ENCODE results near the gene PDGFC.

PDGFC gene

DNA sequence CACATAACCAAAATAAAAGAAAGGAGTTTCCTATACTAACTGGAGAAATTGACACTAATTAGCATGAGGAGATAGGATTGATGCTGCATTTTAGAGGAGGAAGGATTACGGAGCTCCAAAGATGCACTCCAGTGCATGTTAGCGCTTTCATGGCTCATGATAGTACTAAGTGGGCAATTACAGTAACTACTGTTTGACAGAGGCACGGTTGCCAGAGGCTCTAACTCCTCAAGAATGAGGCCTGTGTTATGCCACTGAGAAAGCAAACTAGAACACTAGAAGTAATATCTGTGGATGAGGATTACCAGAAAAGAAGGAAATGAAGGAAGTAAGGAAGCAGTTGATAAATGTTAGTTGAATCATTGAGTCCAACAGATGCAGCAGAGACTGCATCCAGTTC lies 19.6 kb upstream of the PDGFC start:
- H3K9me3 Mint-ChIP-seq = peaks cover 11% of the 10 kb centered on the region
- no peak overlapping the region for H3K4me3 Mint-ChIP-seq
- H3K36me3 Mint-ChIP-seq = no peaks in the 10 kb centered on the region
- no peaks in the 10 kb centered on the region for H3K4me1 Mint-ChIP-seq
- no peak for ATAC-seq
- H3K27ac Mint-ChIP-seq = no peak overlapping the region
- no peaks in the 10 kb centered on the region for H3K27me3 Mint-ChIP-seq

DNA sequence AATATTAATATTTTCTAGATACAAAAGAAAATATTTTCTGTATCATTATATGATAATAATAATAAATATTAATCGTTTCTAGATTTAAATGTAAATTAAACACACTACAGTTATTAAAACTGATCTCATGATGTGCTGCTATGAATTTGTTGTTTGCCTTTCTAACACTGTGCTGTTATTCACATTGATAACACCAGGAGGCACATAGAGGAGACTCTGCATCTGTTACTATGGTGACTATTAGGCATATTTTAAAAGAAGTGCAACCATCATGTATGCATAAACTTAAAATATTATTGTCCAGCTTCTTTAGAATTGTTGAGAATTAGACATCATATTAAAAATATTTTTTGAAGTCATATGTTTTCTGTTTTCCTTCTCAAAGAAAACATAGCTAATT lies 11.8 kb upstream of the PDGFC start:
- Mint-ChIP-seq H3K36me3 (no peaks in the 10 kb centered on the region), H3K27me3 (no peaks in the 10 kb centered on the region), H3K4me1 (no peaks in the 10 kb centered on the region), H3K4me3 (no peak overlapping the region), H3K27ac (no peak overlapping the region), H3K9me3 (peaks cover 9% of the 10 kb centered on the region)
- no peak for ATAC-seq

DNA sequence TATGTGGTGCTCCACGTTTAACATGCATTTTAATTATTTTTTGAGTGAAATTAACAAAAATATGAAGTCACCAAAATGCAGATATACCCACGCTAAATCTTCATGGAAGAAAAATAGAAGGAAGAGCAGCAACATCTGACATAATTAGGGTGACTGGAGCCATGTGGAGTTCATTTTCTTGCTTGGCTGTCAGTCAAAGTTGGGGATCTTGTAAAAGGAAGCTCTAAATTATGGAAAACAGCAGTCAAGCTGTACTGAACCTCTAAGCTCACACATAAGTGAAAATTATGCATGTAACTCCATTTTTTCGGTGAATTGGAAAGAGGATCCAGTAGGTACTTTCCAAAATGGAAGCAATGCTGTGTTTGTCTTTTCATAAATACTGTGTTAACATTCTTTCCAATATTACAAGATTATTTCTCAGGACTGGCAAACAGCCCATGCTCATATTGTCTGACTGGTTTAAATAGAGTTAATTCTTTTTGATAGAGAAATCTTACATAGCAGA lies 9.7 kb upstream of the PDGFC start:
- no peaks in the 10 kb centered on the region for H3K4me1 Mint-ChIP-seq
- ATAC-seq = no peak
- H3K27me3 Mint-ChIP-seq = no peaks in the 10 kb centered on the region
- H3K36me3 Mint-ChIP-seq = no peaks in the 10 kb centered on the region
- peaks cover 11% of the 10 kb centered on the region for H3K9me3 Mint-ChIP-seq
- H3K27ac Mint-ChIP-seq = no peak overlapping the region
- H3K4me3 Mint-ChIP-seq = no peak overlapping the region

DNA sequence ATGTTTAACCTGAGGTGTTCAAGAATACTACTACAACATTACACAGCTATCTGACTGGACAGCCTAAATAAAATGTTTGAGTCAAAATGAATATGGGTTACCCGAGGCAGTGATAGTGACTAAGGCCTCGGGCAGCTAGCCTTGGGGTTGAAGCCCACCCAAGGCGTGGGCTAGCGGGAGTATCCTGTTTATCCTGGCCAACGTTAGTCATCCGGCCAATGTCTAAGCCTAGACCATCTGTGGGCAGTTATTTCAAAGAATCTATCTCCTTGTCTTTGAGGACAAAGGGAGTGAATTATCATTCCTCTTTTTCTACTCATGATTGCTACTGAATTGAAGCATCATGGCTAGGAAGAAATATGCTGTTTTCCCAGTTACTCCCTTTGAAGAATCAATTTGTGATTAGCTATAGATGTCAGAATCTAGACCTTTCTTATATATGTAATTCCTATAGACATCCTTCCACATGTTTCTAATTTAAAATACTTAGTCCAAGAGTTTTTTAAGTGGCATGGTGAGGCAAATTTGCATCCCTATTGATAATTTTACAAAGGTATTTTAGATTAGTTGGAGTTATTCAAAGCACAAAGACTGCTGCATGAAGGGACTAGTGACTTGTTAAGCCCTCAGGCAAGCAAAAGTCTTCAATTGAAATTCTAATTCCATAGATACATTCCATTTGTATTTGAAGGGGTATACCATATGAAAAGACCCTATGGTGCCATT lies 6.0 kb upstream of the PDGFC start:
- Mint-ChIP-seq H3K4me3 (no peak overlapping the region), H3K27ac (no peak overlapping the region), H3K27me3 (peaks cover 9% of the 10 kb centered on the region), H3K9me3 (peaks cover 5% of the 10 kb centered on the region), H3K4me1 (no peaks in the 10 kb centered on the region), H3K36me3 (no peaks in the 10 kb centered on the region)
- ATAC-seq = no peak

DNA sequence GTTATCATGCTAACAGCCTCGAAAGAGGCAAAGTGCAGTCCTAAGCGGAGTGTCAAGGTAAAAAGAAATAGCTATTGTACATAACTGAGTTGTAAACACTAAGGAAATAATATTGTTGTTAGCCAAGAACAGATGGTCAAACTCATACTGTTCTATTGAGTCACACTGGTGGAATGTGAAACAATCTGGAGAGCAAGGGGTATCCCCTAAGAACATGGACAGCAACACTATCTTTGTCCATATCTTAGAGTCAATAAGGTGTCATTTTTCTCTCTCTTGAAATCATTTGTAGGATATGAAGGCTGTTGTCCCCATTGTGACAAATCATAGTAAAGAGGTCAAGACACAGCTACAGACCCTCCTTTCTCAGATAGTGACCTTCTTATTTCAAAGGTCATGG lies 4.5 kb upstream of the PDGFC start:
- no peaks in the 10 kb centered on the region for H3K36me3 Mint-ChIP-seq
- ATAC-seq = no peak
- peaks cover 5% of the 10 kb centered on the region for H3K9me3 Mint-ChIP-seq

GRCh38 chr4:156975686-156976085 lies 4.1 kb upstream of the PDGFC start:
- ATAC-seq = no peak
- H3K27ac Mint-ChIP-seq = no peak overlapping the region
- no peaks in the 10 kb centered on the region for H3K4me1 Mint-ChIP-seq
- H3K9me3 Mint-ChIP-seq = peaks cover 2% of the 10 kb centered on the region
- no peaks in the 10 kb centered on the region for H3K36me3 Mint-ChIP-seq
- no peak overlapping the region for H3K4me3 Mint-ChIP-seq
- peaks cover 13% of the 10 kb centered on the region for H3K27me3 Mint-ChIP-seq

More for the DNA sequence above, 4.5 kb upstream of the PDGFC start:
- no peak overlapping the region for H3K4me3 Mint-ChIP-seq
- no peaks in the 10 kb centered on the region for H3K4me1 Mint-ChIP-seq
- H3K27me3 Mint-ChIP-seq = peaks cover 9% of the 10 kb centered on the region
- H3K27ac Mint-ChIP-seq = no peak overlapping the region

- Mint-ChIP-seq H3K36me3 (no peaks in the 10 kb centered on the region), H3K4me1 (no peaks in the 10 kb centered on the region), H3K27me3 (peaks cover 27% of the 10 kb centered on the region), H3K4me3 (no peak overlapping the region), H3K9me3 (peaks cover 2% of the 10 kb centered on the region), H3K27ac (no peak overlapping the region)
- ATAC-seq = no peak
Measured at GRCh38 chr4:156974264-156974663, 2.7 kb upstream of the PDGFC start.

GRCh38 chr4:156972379-156973015 lies 898 bp upstream of the PDGFC start:
- no peak overlapping the region for H3K27ac Mint-ChIP-seq
- ATAC-seq = no peak
- peaks cover 7% of the 10 kb centered on the region for H3K9me3 Mint-ChIP-seq
- H3K27me3 Mint-ChIP-seq = peaks cover 36% of the 10 kb centered on the region
- H3K4me3 Mint-ChIP-seq = no peak overlapping the region
- H3K36me3 Mint-ChIP-seq = no peaks in the 10 kb centered on the region
- H3K4me1 Mint-ChIP-seq = no peaks in the 10 kb centered on the region

GRCh38 chr4:156971165-156971675 lies 379 bp downstream of the PDGFC start:
- peak overlapping the region; percentile 2 for H3K4me3 Mint-ChIP-seq
- ATAC-seq = peak; percentile 12

GRCh38 chr4:156970501-156971164 lies 966 bp downstream of the PDGFC start:
- H3K36me3 Mint-ChIP-seq = no peaks in the 10 kb centered on the region
- H3K4me1 Mint-ChIP-seq = no peaks in the 10 kb centered on the region
- ATAC-seq = no peak
- peaks cover 4% of the 10 kb centered on the region for H3K9me3 Mint-ChIP-seq
- peak overlapping the region; percentile 2 for H3K4me3 Mint-ChIP-seq
- peaks cover 36% of the 10 kb centered on the region for H3K27me3 Mint-ChIP-seq
- no peak overlapping the region for H3K27ac Mint-ChIP-seq

More at GRCh38 chr4:156971165-156971675, 379 bp downstream of the PDGFC start:
- peaks cover 36% of the 10 kb centered on the region for H3K27me3 Mint-ChIP-seq
- peaks cover 4% of the 10 kb centered on the region for H3K9me3 Mint-ChIP-seq
- H3K27ac Mint-ChIP-seq = no peak overlapping the region
- H3K4me1 Mint-ChIP-seq = no peaks in the 10 kb centered on the region
- H3K36me3 Mint-ChIP-seq = no peaks in the 10 kb centered on the region

GRCh38 chr4:156969911-156970310 lies 1.7 kb downstream of the PDGFC start:
- Mint-ChIP-seq H3K4me3 (no peak overlapping the region), H3K27ac (no peak overlapping the region), H3K9me3 (peaks cover 4% of the 10 kb centered on the region), H3K27me3 (peaks cover 36% of the 10 kb centered on the region), H3K36me3 (no peaks in the 10 kb centered on the region), H3K4me1 (no peaks in the 10 kb centered on the region)
- ATAC-seq = no peak

GRCh38 chr4:156969101-156969500 lies 2.5 kb downstream of the PDGFC start:
- H3K9me3 Mint-ChIP-seq = peaks cover 4% of the 10 kb centered on the region
- H3K4me1 Mint-ChIP-seq = no peaks in the 10 kb centered on the region
- H3K27me3 Mint-ChIP-seq = peaks cover 34% of the 10 kb centered on the region
- no peak overlapping the region for H3K4me3 Mint-ChIP-seq
- no peak overlapping the region for H3K27ac Mint-ChIP-seq
- ATAC-seq = no peak
- H3K36me3 Mint-ChIP-seq = no peaks in the 10 kb centered on the region

GRCh38 chr4:156968479-156968984 lies 3.1 kb downstream of the PDGFC start:
- no peak overlapping the region for H3K27ac Mint-ChIP-seq

GRCh38 chr4:156966836-156967235 lies 4.8 kb downstream of the PDGFC start:
- H3K27ac Mint-ChIP-seq = no peak overlapping the region
- H3K4me1 Mint-ChIP-seq = no peaks in the 10 kb centered on the region
- no peak for ATAC-seq
- peaks cover 27% of the 10 kb centered on the region for H3K27me3 Mint-ChIP-seq
- no peak overlapping the region for H3K4me3 Mint-ChIP-seq
- peaks cover 4% of the 10 kb centered on the region for H3K9me3 Mint-ChIP-seq
- no peaks in the 10 kb centered on the region for H3K36me3 Mint-ChIP-seq

More at GRCh38 chr4:156968479-156968984, 3.1 kb downstream of the PDGFC start:
- Mint-ChIP-seq H3K4me3 (no peak overlapping the region), H3K9me3 (peaks cover 4% of the 10 kb centered on the region), H3K27me3 (peaks cover 29% of the 10 kb centered on the region), H3K4me1 (no peaks in the 10 kb centered on the region), H3K36me3 (no peaks in the 10 kb centered on the region)
- no peak for ATAC-seq

DNA sequence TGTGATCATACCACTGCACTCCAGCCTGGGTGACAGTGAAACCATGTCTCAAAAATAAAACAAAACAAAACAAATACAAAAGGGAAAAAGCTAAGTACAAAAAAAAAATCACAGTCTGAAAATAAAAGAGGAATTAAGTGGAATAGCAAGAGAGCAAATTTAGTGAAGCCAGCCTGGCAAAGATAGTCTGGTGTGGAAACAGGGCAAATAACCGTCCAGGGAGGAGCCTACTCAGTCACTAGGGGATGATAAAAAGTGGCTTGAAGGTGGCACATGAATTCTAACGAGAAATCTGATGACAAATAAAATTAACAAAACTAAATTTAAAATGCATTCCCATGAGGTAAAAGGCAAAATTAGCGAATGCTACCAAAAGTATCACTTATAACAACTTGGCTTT lies 8.2 kb downstream of the PDGFC start:
- H3K4me3 Mint-ChIP-seq = no peak overlapping the region
- no peaks in the 10 kb centered on the region for H3K36me3 Mint-ChIP-seq
- H3K4me1 Mint-ChIP-seq = no peaks in the 10 kb centered on the region
- ATAC-seq = no peak
- H3K9me3 Mint-ChIP-seq = no peaks in the 10 kb centered on the region
- H3K27ac Mint-ChIP-seq = no peak overlapping the region
- H3K27me3 Mint-ChIP-seq = peaks cover under 1% of the 10 kb centered on the region

Data from stimulated activated memory B cell treated with anti-CD40 and anti-IgM and Interleukin-4, amounts not matched to agents 10 μg/mL and 1 μg/mL and 100 μg/mL, for 72 hours (primary cell).